MM.1S (cell line): Measurements from ENCODE around the gene PIP5K1C.
"Not testable (repeated sequence)": the region's sequence is repeated elsewhere in the genome, so short reads cannot be mapped to it uniquely, and the experiment has no call there.

Experiments used
- DNase-seq: peaks from one replicate; pipeline ENCODE4 v3.0.0-alpha.2; 2015
- H2AFZ ChIP-seq: fragments of 300-600 bp; sonication (generic); 2 replicates; pipeline ENCODE4 v1.6.0; 2016; ENCODE audit warnings: antibody characterized with exemption, low read length
- H3F3A ChIP-seq: fragments of 300-600 bp; sonication (generic); 2 replicates; pipeline ENCODE4 v1.6.1; 2016; ENCODE audit warnings: mild to moderate bottlenecking, antibody characterized with exemption, low read length, moderate library complexity, mixed read lengths; ENCODE audit not compliant: insufficient read depth
- H3K27ac ChIP-seq: fragments of 300-600 bp; sonication (generic); 2 replicates; pipeline ENCODE4 v1.5.1; 2016; ENCODE audit warnings: mild to moderate bottlenecking, low read length
- H3K27me3 ChIP-seq: fragments of 300-600 bp; sonication (generic); replicated peaks from 2 replicates; pipeline ENCODE4 v1.6.0; 2016; ENCODE audit warnings: low read length; ENCODE audit not compliant: insufficient read depth
- H3K36me3 ChIP-seq: fragments of 300-600 bp; sonication (generic); replicated peaks from 2 replicates; pipeline ENCODE4 v1.6.1; 2016; ENCODE audit warnings: mild to moderate bottlenecking, low read length, mixed read lengths; ENCODE audit not compliant: insufficient read depth
- H3K4me1 ChIP-seq: fragments of 300-600 bp; sonication (generic); 2 replicates; pipeline ENCODE4 v1.6.1; 2016; ENCODE audit warnings: low read length, mixed read lengths
- H3K4me2 ChIP-seq: fragments of 300-600 bp; sonication (generic); 2 replicates; pipeline ENCODE4 v1.6.0; 2016; ENCODE audit warnings: low read depth, low read length
- H3K4me3 ChIP-seq: fragments of 300-600 bp; sonication (generic); 2 replicates; pipeline ENCODE4 v1.5.1; 2016; ENCODE audit warnings: low read length, mixed read lengths
- H3K79me2 ChIP-seq: fragments of 300-600 bp; sonication (generic); 2 replicates; pipeline ENCODE4 v1.6.1; 2016; ENCODE audit warnings: mixed run types, low read length, mixed read lengths
- H3K9ac ChIP-seq: fragments of 300-600 bp; sonication (generic); 2 replicates; pipeline ENCODE4 v1.6.1; 2016; ENCODE audit warnings: low read length, mixed read lengths
- H3K9me2 ChIP-seq: fragments of 300-600 bp; sonication (generic); replicated peaks from 2 replicates; pipeline ENCODE4 v1.6.1; 2016; ENCODE audit warnings: mild to moderate bottlenecking, low read length, mixed read lengths; ENCODE audit not compliant: insufficient read depth
- H3K9me3 ChIP-seq: fragments of 300-600 bp; sonication (generic); replicated peaks from 2 replicates; pipeline ENCODE4 v1.6.1; 2016; ENCODE audit warnings: mild to moderate bottlenecking, low read length, mixed read lengths; ENCODE audit not compliant: insufficient read depth
- H4K20me1 ChIP-seq: fragments of 300-600 bp; sonication (generic); 2 replicates; pipeline ENCODE4 v1.6.1; 2016; ENCODE audit warnings: mild to moderate bottlenecking, low read length, moderate library complexity, mixed read lengths; ENCODE audit not compliant: insufficient read depth
- CTCF ChIP-seq: fragments of 300-600 bp; sonication (generic); IDR thresholded peaks from 2 replicates; pipeline ENCODE4 v1.5.1; 2016; ENCODE audit warnings: antibody characterized with exemption, low read length, mixed read lengths
- EZH2 ChIP-seq: fragments of 300-600 bp; sonication (generic); optimal IDR thresholded peaks from 2 replicates; pipeline ENCODE3; 2017; ENCODE audit warnings: low read depth, mild to moderate bottlenecking, antibody characterized with exemption, low read length, mixed read lengths
- EZH2phosphoT487 ChIP-seq: fragments of 300-600 bp; sonication (generic); IDR thresholded peaks from 2 replicates; pipeline ENCODE4 v1.6.1; 2018; ENCODE audit warnings: antibody characterized with exemption, low read length

PIP5K1C gene

GRCh38 chr19:3632739-3633558 lies 67.3 kb downstream of the PIP5K1C start:
- H2AFZ ChIP-seq: no peak overlapping the region
- H3K4me3 ChIP-seq: no peak overlapping the region
- DNase-seq: no peak
- H3K4me1 ChIP-seq: no peaks in the 10 kb centered on the region
- no peak overlapping the region for H3K9ac ChIP-seq
- no peaks in the 10 kb centered on the region for H3K9me3 ChIP-seq
- H3K36me3 ChIP-seq: no peaks in the 10 kb centered on the region
- H3F3A ChIP-seq: no peaks in the 10 kb centered on the region
- no peak overlapping the region for H3K4me2 ChIP-seq
- H3K9me2 ChIP-seq: no peaks in the 10 kb centered on the region
- H3K79me2 ChIP-seq: no peaks in the 10 kb centered on the region
- TF ChIP-seq CTCF: no peak
- no peak for TF ChIP-seq EZH2
- no peak for TF ChIP-seq EZH2phosphoT487
- H4K20me1 ChIP-seq: no peaks in the 10 kb centered on the region
- no peak overlapping the region for H3K27ac ChIP-seq
- H3K27me3 ChIP-seq: no peaks in the 10 kb centered on the region

DNA sequence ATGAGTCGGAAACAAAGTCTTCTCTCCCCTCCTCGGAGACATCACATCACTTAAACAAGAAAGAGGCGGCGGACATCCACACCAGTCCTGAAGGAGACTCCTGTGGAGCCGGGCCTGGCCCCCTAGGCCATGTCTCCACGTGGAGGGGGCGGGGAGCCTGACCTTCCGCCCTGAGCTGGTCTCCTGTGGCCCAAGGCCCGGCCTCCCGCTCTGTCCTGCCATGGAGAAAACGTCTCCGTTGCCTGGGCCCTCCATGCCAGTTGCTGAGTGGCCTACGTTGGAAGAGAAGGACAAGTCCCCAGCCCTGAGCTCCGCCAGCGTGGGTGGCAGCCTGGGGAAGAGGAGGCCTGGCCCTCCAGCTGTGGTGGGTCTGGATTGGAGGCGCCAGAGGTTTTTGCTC lies 68.2 kb downstream of the PIP5K1C start:
- H3K27me3 ChIP-seq: no peaks in the 10 kb centered on the region
- no peaks in the 10 kb centered on the region for H3F3A ChIP-seq
- H3K36me3 ChIP-seq: no peaks in the 10 kb centered on the region
- H3K4me3 ChIP-seq: no peak overlapping the region
- H3K9me3 ChIP-seq: no peaks in the 10 kb centered on the region
- no peak for TF ChIP-seq CTCF
- TF ChIP-seq EZH2: no peak
- no peak for TF ChIP-seq EZH2phosphoT487
- peaks cover 4% of the 10 kb centered on the region; the same call in 1 of the 2 replicates for H3K4me1 ChIP-seq
- DNase-seq: no peak
- H3K4me2 ChIP-seq: no peak overlapping the region
- H3K27ac ChIP-seq: no peak overlapping the region
- no peak overlapping the region for H2AFZ ChIP-seq
- H4K20me1 ChIP-seq: no peaks in the 10 kb centered on the region
- no peak overlapping the region for H3K9ac ChIP-seq
- no peaks in the 10 kb centered on the region for H3K79me2 ChIP-seq
- H3K9me2 ChIP-seq: no peaks in the 10 kb centered on the region

DNA sequence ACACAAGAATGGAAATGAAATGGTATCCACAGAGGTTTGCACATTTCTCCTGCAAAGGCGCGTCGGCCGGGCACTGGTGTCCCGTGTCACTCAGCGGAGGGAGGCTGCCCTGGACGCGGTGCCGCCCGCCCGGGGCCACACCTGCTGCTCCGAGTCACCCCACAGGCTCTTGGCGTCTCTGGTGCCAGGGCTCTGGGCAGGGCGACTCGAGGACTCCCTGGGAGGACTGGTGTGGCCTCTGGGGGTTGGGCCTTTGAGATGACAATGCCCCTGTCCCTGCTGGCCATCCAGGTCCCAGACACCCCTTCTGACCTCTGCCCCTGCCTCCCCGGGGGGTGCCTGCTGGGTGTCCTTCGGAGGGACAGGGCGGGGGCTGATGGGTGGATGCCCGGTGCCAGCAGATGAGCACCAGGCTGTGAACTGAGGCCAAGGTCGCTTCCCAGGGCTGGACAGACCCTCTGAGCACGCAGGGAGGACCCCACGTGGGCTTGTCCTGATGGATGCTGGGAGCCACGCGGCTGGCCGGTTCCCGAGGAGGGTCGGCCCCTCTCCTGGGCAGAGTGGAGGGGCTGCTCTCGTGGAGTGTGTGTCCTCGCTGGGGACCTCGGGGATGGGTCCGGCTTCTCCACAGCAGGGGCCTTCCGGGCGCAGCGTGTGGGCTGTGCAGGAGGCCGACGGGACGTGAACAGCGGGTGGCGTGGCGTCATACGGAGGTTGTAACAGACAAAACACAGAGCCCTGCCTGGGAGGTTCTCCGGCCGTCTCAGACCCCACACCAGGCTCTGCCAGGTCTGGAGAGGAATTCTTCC lies 69.0 kb downstream of the PIP5K1C start:
- Histone ChIP-seq H2AFZ (no peak overlapping the region), H3K4me2 (no peak overlapping the region), H3K79me2 (peaks cover 4% of the 10 kb centered on the region), H3K4me3 (no peak overlapping the region), H3K36me3 (no peaks in the 10 kb centered on the region), H3K4me1 (peaks cover 4% of the 10 kb centered on the region; the same call in 1 of the 2 replicates), H3K27me3 (no peaks in the 10 kb centered on the region), H3K9me2 (no peaks in the 10 kb centered on the region), H3K9ac (no peak overlapping the region), H3K9me3 (no peaks in the 10 kb centered on the region), H3K27ac (no peak overlapping the region), H3F3A (no peaks in the 10 kb centered on the region), H4K20me1 (no peaks in the 10 kb centered on the region)
- TF ChIP-seq EZH2: no peak
- TF ChIP-seq CTCF: no peak
- no peak for TF ChIP-seq EZH2phosphoT487
- no peak for DNase-seq

GRCh38 chr19:3628766-3629165 lies 71.5 kb downstream of the PIP5K1C start:
- H3K36me3 ChIP-seq, H2AFZ ChIP-seq, H3K27ac ChIP-seq, H3K4me3 ChIP-seq, DNase-seq, H3K4me2 ChIP-seq, H3F3A ChIP-seq, H3K9me3 ChIP-seq, H3K9me2 ChIP-seq, H3K27me3 ChIP-seq, H4K20me1 ChIP-seq, H3K9ac ChIP-seq: not testable (repeated sequence)
- Histone ChIP-seq H3K4me1 (peaks cover 20% of the 10 kb centered on the region; the same call in 1 of the 2 replicates), H3K79me2 (peaks cover 29% of the 10 kb centered on the region)
